Chondrocyte (in vitro differentiated cells): Measurements from ENCODE around the gene TMEM94. TPM values are rescaled to one million over a fixed set of nuclear protein-coding genes. Genes with fewer than 3 reads are reported as not detected.

Source experiments
- DNase-seq: peaks from one replicate; pipeline ENCODE4 v3.0.0; 2021; ENCODE audit warnings: mixed read lengths, low spot score
- H3K27ac Mint-ChIP-seq: one replicate; pipeline ENCODE4 v1.8.0; 2021; ENCODE audit warnings: mild to moderate bottlenecking, moderate library complexity, mixed read lengths; ENCODE audit not compliant: unreplicated experiment
- H3K27me3 Mint-ChIP-seq: 2 replicates; pipeline ENCODE4 v1.8.0; 2021; ENCODE audit warnings: low read depth, mixed read lengths
- H3K36me3 Mint-ChIP-seq: 2 replicates; pipeline ENCODE4 v1.8.0; 2021; ENCODE audit warnings: low read depth, mixed read lengths
- H3K4me1 Mint-ChIP-seq: 2 replicates; pipeline ENCODE4 v1.8.0; 2021; ENCODE audit warnings: low read depth, mild to moderate bottlenecking, mixed read lengths
- H3K4me3 Mint-ChIP-seq: one replicate; pipeline ENCODE4 v1.8.0; 2021; ENCODE audit warnings: mild to moderate bottlenecking, moderate library complexity, mixed read lengths; ENCODE audit not compliant: unreplicated experiment
- H3K9me3 Mint-ChIP-seq: 2 replicates; pipeline ENCODE4 v1.8.0; 2021; ENCODE audit warnings: low read depth, mixed read lengths
- total RNA-seq: library from RNA; stranded (reverse); gene quantifications from 3 replicates; pipeline ENCODE4 v1.2.1, GENCODE V29; 2021
- TF ChIP-seq, protein P1 (sequence below): fragments of 200-600 bp; sonication (generic); IDR thresholded peaks from 2 replicates; pipeline ENCODE4 v1.5.0; 2021; ENCODE audit warnings: antibody characterized with exemption, mild to moderate bottlenecking, moderate library complexity

Gene TMEM94
- total RNA-seq, 1 donor from 2014 or later = 45.6 TPM

DNA sequence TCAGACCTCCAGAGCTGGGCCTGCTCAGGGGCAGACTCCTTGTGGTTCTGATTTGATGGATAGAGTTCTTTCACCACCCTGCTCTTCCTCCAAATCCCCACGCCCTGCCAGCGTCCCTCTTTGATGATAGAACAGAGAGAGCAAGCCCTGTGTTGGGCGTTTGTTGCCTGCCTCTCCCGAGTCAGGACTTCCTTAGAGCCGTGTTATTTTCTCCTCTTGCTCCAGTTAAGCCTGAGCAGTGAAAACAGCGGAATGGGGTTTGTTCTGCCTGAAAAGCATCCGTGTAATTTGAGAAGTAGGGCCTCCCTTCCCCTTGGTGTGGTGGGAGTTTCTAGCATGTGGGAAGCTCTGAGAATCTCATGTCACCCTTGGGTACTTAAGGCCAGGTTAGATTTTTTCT lies 22.1 kb downstream of the TMEM94 start:
- no peaks in the 10 kb centered on the region for H3K27me3 Mint-ChIP-seq
- no peak for DNase-seq

DNA sequence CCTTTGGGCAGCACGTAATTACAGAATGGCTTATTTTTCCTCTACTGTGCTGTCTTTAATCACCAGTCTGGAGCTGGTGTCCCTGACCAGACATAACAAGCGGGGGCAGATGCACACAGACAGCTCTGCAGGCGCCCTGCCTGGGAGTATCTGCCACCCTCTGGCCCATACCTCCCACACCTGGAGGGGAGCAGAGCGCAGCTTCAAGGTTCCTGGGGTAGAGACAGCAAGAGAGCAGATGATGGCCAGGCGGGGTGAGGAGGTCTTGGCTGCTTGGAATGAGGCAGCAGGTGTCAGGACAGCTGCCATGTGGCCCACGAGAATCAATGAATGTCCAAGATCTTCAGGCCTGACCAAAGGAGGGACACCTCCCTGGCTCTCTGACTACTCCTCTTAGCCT lies 23.8 kb downstream of the TMEM94 start:
- peaks cover 30% of the 10 kb centered on the region for H3K4me1 Mint-ChIP-seq
- H3K36me3 Mint-ChIP-seq = peaks cover 1% of the 10 kb centered on the region
- no peak for DNase-seq
- no peak overlapping the region for H3K27ac Mint-ChIP-seq
- H3K9me3 Mint-ChIP-seq = no peaks in the 10 kb centered on the region
- H3K4me3 Mint-ChIP-seq = no peak overlapping the region
- H3K27me3 Mint-ChIP-seq = no peaks in the 10 kb centered on the region
- TF ChIP-seq, protein P1, sequence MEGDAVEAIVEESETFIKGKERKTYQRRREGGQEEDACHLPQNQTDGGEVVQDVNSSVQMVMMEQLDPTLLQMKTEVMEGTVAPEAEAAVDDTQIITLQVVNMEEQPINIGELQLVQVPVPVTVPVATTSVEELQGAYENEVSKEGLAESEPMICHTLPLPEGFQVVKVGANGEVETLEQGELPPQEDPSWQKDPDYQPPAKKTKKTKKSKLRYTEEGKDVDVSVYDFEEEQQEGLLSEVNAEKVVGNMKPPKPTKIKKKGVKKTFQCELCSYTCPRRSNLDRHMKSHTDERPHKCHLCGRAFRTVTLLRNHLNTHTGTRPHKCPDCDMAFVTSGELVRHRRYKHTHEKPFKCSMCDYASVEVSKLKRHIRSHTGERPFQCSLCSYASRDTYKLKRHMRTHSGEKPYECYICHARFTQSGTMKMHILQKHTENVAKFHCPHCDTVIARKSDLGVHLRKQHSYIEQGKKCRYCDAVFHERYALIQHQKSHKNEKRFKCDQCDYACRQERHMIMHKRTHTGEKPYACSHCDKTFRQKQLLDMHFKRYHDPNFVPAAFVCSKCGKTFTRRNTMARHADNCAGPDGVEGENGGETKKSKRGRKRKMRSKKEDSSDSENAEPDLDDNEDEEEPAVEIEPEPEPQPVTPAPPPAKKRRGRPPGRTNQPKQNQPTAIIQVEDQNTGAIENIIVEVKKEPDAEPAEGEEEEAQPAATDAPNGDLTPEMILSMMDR = no peak

More for the DNA sequence above, 22.1 kb downstream of the TMEM94 start:
- Mint-ChIP-seq H3K4me1 (peaks cover 34% of the 10 kb centered on the region), H3K27ac (no peak overlapping the region), H3K36me3 (no peaks in the 10 kb centered on the region), H3K4me3 (no peak overlapping the region), H3K9me3 (no peaks in the 10 kb centered on the region)
- TF ChIP-seq, protein P1 = no peak

DNA sequence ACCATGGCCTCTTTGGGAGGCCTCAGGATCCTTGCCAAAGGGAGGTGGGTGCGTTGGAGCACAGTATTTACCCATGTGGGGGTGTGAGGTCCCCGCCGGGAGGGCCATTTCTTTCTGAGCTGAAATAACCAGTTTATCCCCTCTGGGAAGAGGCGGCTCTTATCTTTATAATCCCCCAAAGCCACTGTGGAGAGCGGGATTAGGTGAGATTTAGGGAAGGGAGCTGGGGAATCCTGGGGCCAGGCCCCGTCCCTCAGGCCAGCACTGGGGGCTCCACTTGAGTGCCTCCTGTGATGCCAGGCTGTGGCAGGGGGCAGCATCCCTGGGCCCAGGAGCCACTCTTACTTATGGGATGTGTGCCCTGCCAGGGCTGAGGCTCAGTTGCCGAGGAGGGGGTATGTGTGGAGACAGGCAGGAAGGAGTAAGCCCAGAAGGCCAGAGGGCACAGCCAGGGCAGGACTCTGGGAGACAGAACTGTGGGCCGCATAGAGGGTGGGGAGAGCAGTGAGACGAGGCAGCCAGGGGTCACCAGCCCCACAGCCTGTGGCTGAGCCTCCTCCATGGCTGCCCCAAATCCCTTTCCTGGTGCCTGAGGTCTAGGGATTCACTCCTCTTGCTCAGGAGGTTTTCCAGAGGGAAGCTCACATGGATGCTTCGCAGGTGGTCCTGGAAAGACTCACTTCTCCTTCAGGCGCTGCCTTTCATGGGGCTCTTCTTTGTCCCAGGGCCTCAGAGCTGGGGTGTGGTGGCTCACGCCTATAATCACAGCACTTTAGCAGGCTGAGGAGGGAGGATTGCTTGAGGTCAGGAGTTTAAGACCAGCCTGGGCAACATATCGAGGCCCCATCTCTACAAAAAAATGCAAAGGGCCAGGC lies 25.0 kb downstream of the TMEM94 start:
- no peak overlapping the region for H3K4me3 Mint-ChIP-seq
- H3K9me3 Mint-ChIP-seq = no peaks in the 10 kb centered on the region
- peaks cover 19% of the 10 kb centered on the region for H3K4me1 Mint-ChIP-seq
- H3K36me3 Mint-ChIP-seq = peaks cover 2% of the 10 kb centered on the region
- H3K27ac Mint-ChIP-seq = no peak overlapping the region
- no peaks in the 10 kb centered on the region for H3K27me3 Mint-ChIP-seq
- TF ChIP-seq, protein P1 = no peak
- DNase-seq = no peak

GRCh38 chr17:75482098-75482942 lies 25.9 kb downstream of the TMEM94 start:
- Mint-ChIP-seq H3K4me3 (no peak overlapping the region), H3K9me3 (no peaks in the 10 kb centered on the region), H3K36me3 (peaks cover 6% of the 10 kb centered on the region), H3K27ac (no peak overlapping the region), H3K4me1 (peaks cover 10% of the 10 kb centered on the region), H3K27me3 (no peaks in the 10 kb centered on the region)
- TF ChIP-seq, protein P1 = no peak
- DNase-seq = no peak

DNA sequence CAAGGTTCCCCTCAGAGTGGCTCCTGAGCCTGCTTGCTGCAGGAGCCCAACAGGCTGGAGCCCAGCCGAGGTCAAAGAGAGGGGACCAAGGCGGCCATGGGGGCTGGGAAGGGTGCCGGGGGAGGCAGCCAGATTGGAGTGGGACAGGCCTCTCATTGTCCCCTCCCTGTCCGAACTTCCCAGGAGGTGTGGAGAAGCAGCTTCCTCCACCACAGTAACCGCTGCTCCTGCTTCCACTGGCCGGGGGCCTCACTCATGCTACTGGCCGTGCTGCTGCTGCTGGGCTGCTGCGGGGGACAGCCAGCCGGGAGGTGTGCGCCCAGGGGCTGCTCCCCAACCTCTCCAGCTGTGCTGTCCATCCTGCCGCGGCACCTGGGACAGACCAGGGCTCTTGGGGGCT lies 29.3 kb downstream of the TMEM94 start:
- H3K36me3 Mint-ChIP-seq = peaks cover 6% of the 10 kb centered on the region
- TF ChIP-seq, protein P1 = no peak
- H3K27me3 Mint-ChIP-seq = no peaks in the 10 kb centered on the region
- no peaks in the 10 kb centered on the region for H3K9me3 Mint-ChIP-seq
- no peaks in the 10 kb centered on the region for H3K4me1 Mint-ChIP-seq
- no peak overlapping the region for H3K27ac Mint-ChIP-seq
- H3K4me3 Mint-ChIP-seq = no peak overlapping the region
- no peak for DNase-seq
